Body of pancreas (tissue), 4 donors: ENCODE measurements around the gene FGD5. TPM values are rescaled to one million over a fixed set of nuclear protein-coding genes. Genes with fewer than 3 reads are reported as not detected.

ENCODE experiments used
- ATAC-seq: fragments of 150-250 bp; one replicate; pipeline ENCODE4 v1.9.1; 2016
- DNase-seq, 4 donors: peaks; one replicate each; pipeline ENCODE4 v3.0.0-alpha.2; 2019
- H3K27ac ChIP-seq, 4 donors: fragments of 200-600 bp; sonication (generic); 1 replicate in 3 of 4; 2 replicates in 1 of 4; pipeline versions ENCODE4 v1.5.1 to v1.6.1; 2016 to 2019; ENCODE audit warnings: mild to moderate bottlenecking in 1 of 4, mixed read lengths in 1 of 4, moderate library complexity in 1 of 4
- H3K27me3 ChIP-seq, 2 donors: fragments of 200-600 bp; sonication (generic); one replicate each; pipeline ENCODE4 v1.6.0; 2016; ENCODE audit warnings: mild to moderate bottlenecking in 1 of 2
- H3K36me3 ChIP-seq, 2 donors: fragments of 200-600 bp; sonication (generic); replicated peaks in 1 of 2; 2 replicates each; pipeline ENCODE4 v1.5.1; 2016; ENCODE audit warnings: low read depth in 2 of 2; ENCODE audit not compliant: insufficient read depth in 1 of 2
- H3K4me1 ChIP-seq: fragments of 200-600 bp; sonication (generic); one replicate; pipeline ENCODE4 v1.6.0; 2016
- H3K4me3 ChIP-seq, 2 donors: fragments of 200-600 bp; sonication (generic); 1 replicate in 1 of 2; 2 replicates in 1 of 2; pipeline ENCODE4 v1.5.1; 2016 to 2019
- H3K9me3 ChIP-seq, 3 donors: fragments of 200-600 bp; sonication (generic); 1 replicate in 2 of 3; 2 replicates in 1 of 3; pipeline ENCODE4 v1.5.1; 2016
- POLR2A ChIP-seq, 3 donors: fragments of 450-650 bp; IDR thresholded peaks; one replicate each; pipeline ENCODE4 v1.6.1; 2016; ENCODE audit warnings: antibody characterized with exemption in 3 of 3, mild to moderate bottlenecking in 2 of 3
- WGBS, 2 donors: methylation state at CpG; one replicate each; pipeline ENCODE4 v1.1.5; 2017; 5-methylcytosine and 5-hydroxymethylcytosine counted together
- intact Hi-C: fragments of 100-400 bp; cut with DNase I; formaldehyde crosslinking; loops from one replicate; pipeline ENCODE4 v1.15.1; 2023
- total RNA-seq, 2 donors: library from RNA; depleted of rRNA; stranded (reverse); fragments of >200 nt; gene quantifications; one replicate each; pipeline ENCODE4 v1.1.0, GENCODE V29; 2016
- TF ChIP-seq, protein P1 (sequence below), 7 experiments: fragments of 450-650 bp in 4 of 7; fragments of 200-600 bp in 3 of 7; sonication (generic) in 3 of 7; IDR thresholded peaks; one replicate each; pipeline ENCODE4 v1.5.1; 2016 to 2019; ENCODE audit warnings: antibody characterized with exemption in 7 of 7

FGD5 gene
- total RNA-seq, 2 donors from 2014 or later = 4.9 to 7.8 TPM

GRCh38 chr3:14804835-14805780 lies 13.7 kb upstream of the FGD5 start:
- no peaks in the 10 kb centered on the region for H3K4me1 ChIP-seq
- intact Hi-C loops = no loop called here
- H3K36me3 ChIP-seq = no peaks in the 10 kb centered on the region
- no peak overlapping the region for H3K27ac ChIP-seq
- DNase-seq (no peak), ATAC-seq (no peak)
- H3K4me3 ChIP-seq = no peak overlapping the region
- TF ChIP-seq, protein P1, sequence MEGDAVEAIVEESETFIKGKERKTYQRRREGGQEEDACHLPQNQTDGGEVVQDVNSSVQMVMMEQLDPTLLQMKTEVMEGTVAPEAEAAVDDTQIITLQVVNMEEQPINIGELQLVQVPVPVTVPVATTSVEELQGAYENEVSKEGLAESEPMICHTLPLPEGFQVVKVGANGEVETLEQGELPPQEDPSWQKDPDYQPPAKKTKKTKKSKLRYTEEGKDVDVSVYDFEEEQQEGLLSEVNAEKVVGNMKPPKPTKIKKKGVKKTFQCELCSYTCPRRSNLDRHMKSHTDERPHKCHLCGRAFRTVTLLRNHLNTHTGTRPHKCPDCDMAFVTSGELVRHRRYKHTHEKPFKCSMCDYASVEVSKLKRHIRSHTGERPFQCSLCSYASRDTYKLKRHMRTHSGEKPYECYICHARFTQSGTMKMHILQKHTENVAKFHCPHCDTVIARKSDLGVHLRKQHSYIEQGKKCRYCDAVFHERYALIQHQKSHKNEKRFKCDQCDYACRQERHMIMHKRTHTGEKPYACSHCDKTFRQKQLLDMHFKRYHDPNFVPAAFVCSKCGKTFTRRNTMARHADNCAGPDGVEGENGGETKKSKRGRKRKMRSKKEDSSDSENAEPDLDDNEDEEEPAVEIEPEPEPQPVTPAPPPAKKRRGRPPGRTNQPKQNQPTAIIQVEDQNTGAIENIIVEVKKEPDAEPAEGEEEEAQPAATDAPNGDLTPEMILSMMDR (IDR thresholded peaks at IDR 0.05) = no peak
- TF ChIP-seq POLR2A (IDR thresholded peaks at IDR 0.05) = no peak
- no peaks in the 10 kb centered on the region for H3K9me3 ChIP-seq
- H3K27me3 ChIP-seq = no peaks in the 10 kb centered on the region
- WGBS, 2 donors = 48 to 54% methylated on average over 7 of the region's 7 CpGs

- ATAC-seq (no peak), DNase-seq (no peak)
- no peaks in the 10 kb centered on the region for H3K4me1 ChIP-seq
- H3K36me3 ChIP-seq = no peaks in the 10 kb centered on the region
- TF ChIP-seq, protein P1 (IDR thresholded peaks at IDR 0.05) = no peak
- TF ChIP-seq POLR2A (IDR thresholded peaks at IDR 0.05) = no peak
- H3K27ac ChIP-seq = no peak overlapping the region
- H3K4me3 ChIP-seq = no peak overlapping the region
- intact Hi-C loops = no loop called here
- WGBS, 2 donors = 46 to 55% methylated on average over 4 of the region's 4 CpGs
- H3K27me3 ChIP-seq = peaks cover 0 to 2% of the 10 kb centered on the region in 2 donors
- no peaks in the 10 kb centered on the region for H3K9me3 ChIP-seq
Observed at GRCh38 chr3:14805961-14806537, 12.7 kb upstream of the FGD5 start.

- WGBS, 2 donors = 57 to 60% methylated on average over 8 of the region's 8 CpGs
- Histone ChIP-seq H3K27me3 (peaks cover 0 to 8% of the 10 kb centered on the region in 2 donors), H3K9me3 (no peaks in the 10 kb centered on the region), H3K4me1 (no peaks in the 10 kb centered on the region), H3K27ac (no peak overlapping the region), H3K4me3 (no peak overlapping the region), H3K36me3 (no peaks in the 10 kb centered on the region)
- no peak for ATAC-seq
- intact Hi-C loops = no loop called here
- peak in 1 of 4 donors; percentile 34 for DNase-seq
- TF ChIP-seq, protein P1 (IDR thresholded peaks at IDR 0.05) = no peak
- no peak for TF ChIP-seq POLR2A (IDR thresholded peaks at IDR 0.05)
Observed at GRCh38 chr3:14806641-14807263, 12.0 kb upstream of the FGD5 start.

DNA sequence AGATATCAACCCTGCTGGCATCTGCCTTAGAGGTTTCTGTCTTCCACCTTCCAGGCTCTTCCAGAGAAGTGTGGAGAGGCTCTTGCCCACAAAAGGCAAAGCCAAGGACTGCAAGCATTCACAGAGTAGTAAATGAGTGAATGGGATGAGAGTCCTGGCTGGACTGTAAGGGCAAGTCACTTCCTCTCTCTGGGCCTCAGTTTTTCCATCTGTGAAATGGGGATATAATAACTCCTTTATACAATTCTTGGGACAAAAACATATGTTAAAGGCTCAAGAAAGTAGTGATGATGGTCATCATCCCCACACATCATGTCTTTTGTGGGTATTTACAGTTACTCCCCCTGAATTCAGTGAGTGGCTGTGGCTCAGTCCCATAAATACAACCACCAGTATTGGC lies 10.7 kb upstream of the FGD5 start:
- H3K27ac ChIP-seq = no peak overlapping the region
- intact Hi-C loops = no loop called here
- H3K27me3 ChIP-seq = peaks cover 0 to 8% of the 10 kb centered on the region in 2 donors
- no peak for DNase-seq
- H3K36me3 ChIP-seq = no peaks in the 10 kb centered on the region
- no peaks in the 10 kb centered on the region for H3K9me3 ChIP-seq
- H3K4me3 ChIP-seq = no peak overlapping the region
- TF ChIP-seq, protein P1 (IDR thresholded peaks at IDR 0.05) = no peak
- no peak for TF ChIP-seq POLR2A (IDR thresholded peaks at IDR 0.05)
- H3K4me1 ChIP-seq = no peaks in the 10 kb centered on the region
- ATAC-seq = no peak
